NCI-H2107 (cell line): ENCODE results near the gene TBC1D7.

Source experiments
- DNase-seq: peaks from one replicate; lab custom pipeline; 2025; lab: John Stamatoyannopoulos, UW

The TBC1D7 gene

DNA sequence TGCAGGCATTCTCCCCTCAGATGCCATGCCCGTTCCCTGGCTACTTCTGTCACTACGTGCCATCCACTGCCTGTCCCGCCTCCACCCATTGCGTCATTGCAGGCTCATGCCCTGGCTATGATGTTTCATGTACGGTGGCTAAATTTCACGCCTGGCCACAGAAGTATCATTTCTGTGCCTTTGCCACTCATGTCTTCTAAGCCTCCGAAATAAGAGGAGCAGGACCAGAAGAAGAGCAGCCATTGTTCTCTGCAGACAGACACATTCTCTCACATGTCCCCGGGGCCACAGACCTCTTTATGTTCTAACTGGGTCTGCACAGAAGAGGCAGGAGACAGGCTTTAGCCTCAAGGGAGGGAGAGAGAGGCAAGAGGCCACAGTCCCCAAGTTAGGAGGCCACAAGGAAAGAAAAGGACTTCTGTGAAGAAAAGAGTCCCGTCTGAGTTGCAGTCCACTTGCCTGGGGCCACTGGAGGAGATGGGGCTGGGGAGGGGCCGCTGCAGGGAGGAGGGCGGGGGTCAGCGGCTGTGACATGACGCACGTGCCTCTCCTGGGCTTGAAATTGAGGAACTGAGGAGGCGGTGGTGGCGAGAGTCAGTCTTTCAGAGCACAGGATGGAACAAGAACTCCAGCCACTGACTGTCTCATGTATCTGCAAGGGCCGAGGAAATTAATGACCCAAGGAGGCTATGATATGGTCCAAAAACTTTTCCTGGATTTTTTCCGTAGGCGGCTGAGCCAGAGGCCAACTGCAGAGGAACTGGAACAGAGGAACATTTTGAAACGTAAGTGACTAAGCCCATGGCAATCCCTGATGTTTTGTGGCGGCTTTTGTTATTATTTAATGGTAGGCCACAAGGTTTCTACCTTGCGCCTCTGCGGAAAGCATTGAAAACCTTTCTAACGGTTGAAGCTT, 55.9 kb downstream of the TBC1D7 start:
- DNase-seq = no peak

GRCh38 chr6:13268913-13269518, 59.3 kb downstream of the TBC1D7 start:
- no peak for DNase-seq

DNA sequence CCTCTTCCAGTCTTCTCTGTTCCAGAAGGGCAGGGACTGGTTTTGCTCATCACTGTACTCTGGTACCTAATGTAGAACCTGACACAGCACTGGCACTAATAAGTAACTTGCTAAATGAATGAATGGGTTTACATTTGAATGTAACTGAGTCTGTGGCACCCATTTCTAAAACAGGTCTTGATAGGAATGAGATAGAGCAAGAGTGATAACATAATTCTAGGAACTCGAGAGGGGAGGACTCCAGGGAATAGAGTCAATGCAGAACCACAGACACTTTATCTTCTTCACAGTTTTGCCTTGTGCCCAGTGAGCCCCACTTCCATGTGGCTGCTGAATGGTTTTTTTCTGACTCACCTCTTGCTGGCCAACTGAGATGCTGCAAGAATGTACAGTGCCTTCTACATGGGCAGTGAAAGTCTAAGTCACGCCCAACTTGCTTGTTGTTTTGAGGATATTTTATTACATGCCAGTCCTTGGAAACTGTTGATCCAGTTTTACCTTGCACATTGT, 61.1 kb downstream of the TBC1D7 start:
- DNase-seq = no peak

- no peak for DNase-seq
Observed at GRCh38 chr6:13263669-13264068, 64.7 kb downstream of the TBC1D7 start.

DNA sequence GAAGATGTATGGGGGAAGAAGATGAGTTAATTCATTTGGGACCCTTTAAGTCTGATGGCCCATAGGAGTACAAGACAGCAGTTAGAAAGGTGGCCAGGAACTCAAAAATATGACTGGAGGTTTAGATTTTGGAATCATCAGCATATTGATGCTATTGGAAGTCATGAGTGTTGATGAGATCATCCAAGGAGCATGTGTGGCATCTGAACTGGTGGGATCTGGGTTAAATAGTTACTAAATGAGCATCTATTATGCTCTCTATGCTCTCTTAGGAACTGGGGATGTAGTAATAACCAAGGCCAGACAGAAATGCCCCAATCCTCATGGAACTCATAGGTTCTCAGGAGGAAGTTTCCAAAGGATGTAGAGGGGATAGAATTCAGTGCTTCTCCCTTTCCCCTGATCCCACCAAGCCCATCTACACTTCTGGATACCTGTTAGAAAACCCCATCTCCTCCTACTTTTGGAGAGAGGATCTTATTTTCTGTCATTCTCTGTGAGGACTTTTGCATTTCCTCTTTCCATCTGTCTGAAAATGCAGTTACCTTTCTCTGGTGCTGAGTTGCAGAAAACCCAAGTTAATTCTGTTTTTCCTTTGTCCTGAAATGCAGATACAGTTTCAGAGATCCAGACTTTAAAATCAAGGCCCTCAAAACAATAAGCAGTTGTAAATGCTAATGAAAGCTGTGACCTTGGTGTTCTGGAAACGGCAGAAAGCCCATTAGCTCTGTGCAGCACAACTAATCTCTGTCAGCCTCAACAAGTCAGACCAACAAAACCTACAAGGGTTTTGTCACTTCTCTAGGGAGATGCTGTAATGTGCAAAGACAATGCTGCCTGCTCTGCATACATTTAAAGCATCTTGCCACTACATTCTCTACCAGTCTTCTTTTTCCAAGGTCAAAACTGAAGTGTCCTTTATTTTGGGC, 65.8 kb downstream of the TBC1D7 start:
- no peak for DNase-seq

GRCh38 chr6:13261464-13261994, 66.8 kb downstream of the TBC1D7 start:
- no peak for DNase-seq

GRCh38 chr6:13260831-13261230, 67.5 kb downstream of the TBC1D7 start:
- no peak for DNase-seq

DNA sequence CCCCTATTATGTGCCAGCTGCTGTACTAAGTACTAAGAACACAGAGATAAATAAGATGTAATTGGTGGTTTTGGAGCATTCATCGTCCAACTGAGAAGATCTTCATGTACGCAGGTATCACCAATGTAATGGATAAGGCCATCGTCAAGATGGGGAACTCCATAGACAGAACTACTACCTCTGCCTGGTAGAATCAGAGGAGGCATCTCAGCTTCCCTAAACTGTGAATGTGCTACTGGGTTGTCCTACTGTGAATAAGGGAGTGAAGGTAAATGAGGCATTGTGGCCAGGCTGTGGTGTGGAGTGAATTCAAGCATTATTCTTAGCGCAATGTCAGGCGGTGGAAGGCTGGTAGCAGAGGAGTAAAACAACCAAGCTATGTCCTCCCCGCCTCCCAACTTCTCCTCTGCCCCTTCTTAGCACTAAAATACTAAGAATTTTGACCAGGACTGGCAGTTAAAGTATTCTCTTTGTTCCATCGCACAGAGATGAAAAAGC, 68.2 kb downstream of the TBC1D7 start:
- no peak for DNase-seq

GRCh38 chr6:13259393-13259792, 68.9 kb downstream of the TBC1D7 start:
- no peak for DNase-seq

- no peak for DNase-seq
Observed at GRCh38 chr6:13256266-13257001, 71.9 kb downstream of the TBC1D7 start.
